Right cardiac atrium (tissue), 5 donors: ENCODE results near the gene CIAO2A. TPM values are rescaled to one million over a fixed set of nuclear protein-coding genes. Genes with fewer than 3 reads are reported as not detected.
A peak's percentile ranks its signal among the peaks of the same experiment; 100 is the strongest.
"Not testable (repeated sequence)": the region's sequence is repeated elsewhere in the genome, so short reads cannot be mapped to it uniquely, and the experiment has no call there.

ENCODE experiments used
- ATAC-seq, 2 donors: fragments of 200-7000 bp; cut with Tn5 transposase; one replicate each; pipeline versions ENCODE4 v1.8.0 to v1.9.1; 2020; ENCODE audit warnings: moderate library complexity in 2 of 2, mild to moderate bottlenecking in 1 of 2
- DNase-seq, 3 donors: peaks; one replicate each; pipeline ENCODE4 v3.0.0-alpha.2; 2020
- H3K27ac ChIP-seq: one replicate; pipeline ENCODE4 v1.5.1; 2013; ENCODE audit warnings: mild to moderate bottlenecking, low read length, control low read depth, moderate library complexity
- H3K27me3 ChIP-seq: one replicate; pipeline ENCODE4 v1.6.1; 2013; ENCODE audit not compliant: control insufficient read depth, insufficient read depth
- H3K4me1 ChIP-seq: one replicate; pipeline ENCODE4 v1.6.1; 2013; ENCODE audit warnings: low read length; ENCODE audit not compliant: control insufficient read depth, insufficient read depth
- H3K4me3 ChIP-seq: one replicate; pipeline ENCODE4 v1.5.1; 2013; ENCODE audit warnings: low read length, control low read depth
- H3K9me3 ChIP-seq: one replicate; pipeline ENCODE4 v1.6.1; 2013; ENCODE audit warnings: low read length; ENCODE audit not compliant: control insufficient read depth
- WGBS: extraction: QIAGEN DNeasy Blood & Tissue Kit; methylation state at CpG from one replicate; pipeline ENCODE4 v1.1.7; 2013; 5-methylcytosine and 5-hydroxymethylcytosine counted together
- intact Hi-C, 4 donors: fragments of 100-400 bp; cut with DNase I; formaldehyde crosslinking; loops; one replicate each; pipeline versions ENCODE4 v1.11.0 to v1.14.0; 2022 to 2023
- polyA plus RNA-seq: library from polyadenylated mRNA; stranded (reverse); fragments of 200-250 nt; gene quantifications from one replicate; pipeline ENCODE4 v1.2.3, GENCODE V29; 2013
- total RNA-seq, 4 donors: library from RNA; stranded (reverse); fragmentation: NEBNext Ultra II Directional; extraction: Animal tissue kit (Norgen Biotek cat#: 25700); gene quantifications; one replicate each; pipeline ENCODE4 v1.2.1, GENCODE V29; 2021
- donor health status: healthy with polysubstance abuse.
- donor health status: DM: no; HTN: yes; CAD: no.
- donor health status: DM: no; HTN: no; CAD: no.
- donor health status: DM: no; HTN: yes; CAD: no; lungs with severe emphysema.
- donor health status: DM: yes; HTN: yes; CAD: no.

CIAO2A gene
- total and polyA plus RNA-seq, 5 donors: 43.9 to 82.7 (median 55.7) TPM

- Histone ChIP-seq H3K4me1 (peaks cover 7% of the 10 kb centered on the region), H3K27me3 (no peaks in the 10 kb centered on the region), H3K9me3 (no peaks in the 10 kb centered on the region), H3K4me3 (no peak overlapping the region), H3K27ac (peak overlapping the region; percentile 26)
- 36% methylated on average over 8 of the region's 8 CpGs for WGBS
- intact Hi-C loops: no loop called here
- ATAC-seq: peak; percentile 72 to 77
- DNase-seq: peak in 1 of 3 donors; percentile 60
These were observed 22.4 kb downstream of the CIAO2A start for GRCh38 chr15:64070965-64071851.

GRCh38 chr15:64070106-64070505 is 23.5 kb downstream of the CIAO2A start:
- DNase-seq: no peak
- peaks cover 7% of the 10 kb centered on the region for H3K4me1 ChIP-seq

GRCh38 chr15:64068133-64068532 is 25.5 kb downstream of the CIAO2A start:
- H3K27me3 ChIP-seq: no peaks in the 10 kb centered on the region
- no peak for DNase-seq
- H3K9me3 ChIP-seq: no peaks in the 10 kb centered on the region
- no peak for ATAC-seq
- H3K4me3 ChIP-seq: no peak overlapping the region
- 61% methylated on average over 4 of the region's 4 CpGs for WGBS
- intact Hi-C loops: loop anchor here (5.0 to 10.0 kb wide), 3 partner anchors 313 to 463 kb away; no protein-coding TSS in a partner anchor
- no peak overlapping the region for H3K27ac ChIP-seq
- peaks cover 7% of the 10 kb centered on the region for H3K4me1 ChIP-seq

More at GRCh38 chr15:64070106-64070505, 23.5 kb downstream of the CIAO2A start:
- no peak for ATAC-seq
- 94% methylated on average over 3 of the region's 3 CpGs for WGBS
- H3K27ac ChIP-seq: peak overlapping the region; percentile 48
- intact Hi-C loops: no loop called here
- H3K4me3 ChIP-seq: no peak overlapping the region
- H3K27me3 ChIP-seq: no peaks in the 10 kb centered on the region
- H3K9me3 ChIP-seq: no peaks in the 10 kb centered on the region

- Histone ChIP-seq H3K27ac (no peak overlapping the region), H3K9me3 (no peaks in the 10 kb centered on the region), H3K27me3 (no peaks in the 10 kb centered on the region), H3K4me3 (no peak overlapping the region), H3K4me1 (peaks cover 7% of the 10 kb centered on the region)
- ATAC-seq: peak; percentile 75 to 77
- WGBS: 24% methylated on average over 11 of the region's 11 CpGs
- intact Hi-C loops: loop anchor here (5.0 to 10.0 kb wide), 3 partner anchors 313 to 463 kb away; no protein-coding TSS in a partner anchor
- peak; percentile 52 to 75 (median 72) for DNase-seq
These were observed 26.0 kb downstream of the CIAO2A start for GRCh38 chr15:64067564-64068030.

- peaks cover 6% of the 10 kb centered on the region for H3K4me1 ChIP-seq
- 71% methylated on average over 1 of the region's 1 CpG for WGBS
- intact Hi-C loops: loop anchor here (5.0 to 10.0 kb wide), 3 partner anchors 312 to 462 kb away; no protein-coding TSS in a partner anchor
- H3K4me3 ChIP-seq: no peak overlapping the region
- ATAC-seq (no peak), DNase-seq (no peak)
- no peaks in the 10 kb centered on the region for H3K27me3 ChIP-seq
- no peaks in the 10 kb centered on the region for H3K9me3 ChIP-seq
- no peak overlapping the region for H3K27ac ChIP-seq
These were observed 27.2 kb downstream of the CIAO2A start for GRCh38 chr15:64066451-64066850.

GRCh38 chr15:64060716-64061115 is 32.9 kb downstream of the CIAO2A start:
- ATAC-seq: no peak
- Histone ChIP-seq H3K4me1 (no peaks in the 10 kb centered on the region), H3K4me3 (no peak overlapping the region), H3K27me3 (no peaks in the 10 kb centered on the region), H3K9me3 (no peaks in the 10 kb centered on the region), H3K27ac (no peak overlapping the region)
- intact Hi-C loops: loop anchor here in 2 of 4 donors (10.0 kb wide), 2 partner anchors 306 to 456 kb away; no protein-coding TSS in a partner anchor
- DNase-seq: no peak
- whole genome bisulfite sequencing: 96% methylated on average over 29 of the region's 29 CpGs

- H3K4me3 ChIP-seq, intact Hi-C loops, H3K9me3 ChIP-seq, H3K4me1 ChIP-seq, ATAC-seq, H3K27me3 ChIP-seq, DNase-seq, H3K27ac ChIP-seq: not testable (repeated sequence)
- 94% methylated on average over 2 of the region's 2 CpGs for WGBS
These were observed 34.5 kb downstream of the CIAO2A start for GRCh38 chr15:64059104-64059503.

- Histone ChIP-seq H3K9me3 (no peaks in the 10 kb centered on the region), H3K4me1 (no peaks in the 10 kb centered on the region), H3K4me3 (no peak overlapping the region), H3K27ac (no peak overlapping the region), H3K27me3 (no peaks in the 10 kb centered on the region)
- intact Hi-C loops: no loop called here
- DNase-seq (no peak), ATAC-seq (no peak)
- WGBS: 77% methylated on average over 5 of the region's 5 CpGs
These were observed 35.4 kb downstream of the CIAO2A start for GRCh38 chr15:64058279-64058678.

GRCh38 chr15:64053674-64054073 is 40.0 kb downstream of the CIAO2A start:
- H3K4me1 ChIP-seq, H3K27me3 ChIP-seq, DNase-seq, ATAC-seq, H3K9me3 ChIP-seq, H3K4me3 ChIP-seq, intact Hi-C loops, H3K27ac ChIP-seq: not testable (repeated sequence)
- 80% methylated on average over 12 of the region's 12 CpGs for WGBS

- no peak for DNase-seq
- Histone ChIP-seq H3K27ac (no peak overlapping the region), H3K27me3 (no peaks in the 10 kb centered on the region), H3K4me1 (no peaks in the 10 kb centered on the region), H3K4me3 (no peak overlapping the region), H3K9me3 (no peaks in the 10 kb centered on the region)
- intact Hi-C loops: no loop called here
- 87% methylated on average over 5 of the region's 5 CpGs for WGBS
- no peak for ATAC-seq
These were observed 40.6 kb downstream of the CIAO2A start for GRCh38 chr15:64052925-64053491.
